SK-N-SH (cell line): ENCODE results near the gene TSBP1. TPM values are rescaled to one million over a fixed set of nuclear protein-coding genes. Genes with fewer than 3 reads are reported as not detected.

ENCODE experiments used
- CTCF ChIA-PET: fragments of 300-600, 350-600 bp; formaldehyde crosslinking; extraction: SDS; loops from one replicate; lab custom pipeline; 2021; lab: Yijun Ruan, JAX
- POLR2A ChIA-PET: fragments of 350-600 bp; sonication (Branson Sonifier 250); formaldehyde crosslinking; extraction: SDS; loops from one replicate; lab custom pipeline; 2020; ENCODE audit warnings: antibody characterized with exemption, inconsistent platforms; lab: Yijun Ruan, JAX
- DNase-seq: peaks from one replicate; pipeline ENCODE4 v3.0.0; 2012
- H2AFZ ChIP-seq: fragments of 200-600 bp; sonication (generic); 2 replicates; pipeline ENCODE4 v1.8.1; 2016; ENCODE audit warnings: antibody characterized with exemption, mild to moderate bottlenecking, low read depth
- H3F3A ChIP-seq: fragments of 200-600 bp; sonication (generic); replicated peaks from 2 replicates; pipeline ENCODE3; 2016; ENCODE audit warnings: antibody characterized with exemption, mild to moderate bottlenecking; ENCODE audit not compliant: insufficient read depth
- H3K27ac ChIP-seq, 2 experiments: fragments of 200-500 bp in 1 of 2; fragments of 200-600 bp in 1 of 2; sonication (Bioruptor generic) in 1 of 2; sonication (generic), shearing (Covaris generic) in 1 of 2; 2 replicates each; pipeline versions ENCODE4 v1.5.1 to v1.6.1; 2014 to 2016; ENCODE audit warnings: low read depth in 2 of 2, inconsistent platforms in 1 of 2, low read length in 1 of 2, mild to moderate bottlenecking in 1 of 2, mixed read lengths in 1 of 2
- H3K27me3 ChIP-seq: fragments of 200-600 bp; sonication (generic), shearing (Covaris generic); 2 replicates; pipeline ENCODE4 v1.6.1; 2016; ENCODE audit warnings: mixed run types; ENCODE audit not compliant: insufficient read depth
- H3K36me3 ChIP-seq, 2 experiments: fragments of 200-500 bp in 1 of 2; fragments of 200-600 bp in 1 of 2; sonication (Bioruptor generic) in 1 of 2; sonication (generic) in 1 of 2; replicated peaks in 1 of 2; 2 replicates each; pipeline versions ENCODE3 to v1.5.1; 2014 to 2016; ENCODE audit warnings: low read length in 1 of 2, mild to moderate bottlenecking in 1 of 2; ENCODE audit not compliant: insufficient read depth in 2 of 2, control insufficient read depth in 1 of 2
- H3K4me1 ChIP-seq, 2 experiments: fragments of 200-500 bp in 1 of 2; fragments of 200-600 bp in 1 of 2; sonication (Bioruptor generic) in 1 of 2; sonication (generic), shearing (Covaris generic) in 1 of 2; 2 replicates each; pipeline versions ENCODE4 v1.5.1 to v1.6.1; 2014 to 2016; ENCODE audit warnings: low read depth in 1 of 2, low read length in 1 of 2, mixed run types in 1 of 2; ENCODE audit not compliant: insufficient read depth in 2 of 2, control insufficient read depth in 1 of 2
- H3K4me2 ChIP-seq: fragments of 200-600 bp; sonication (generic), shearing (Covaris generic); 2 replicates; pipeline ENCODE4 v1.6.1; 2017; ENCODE audit warnings: mixed run types
- H3K4me3 ChIP-seq, 2 experiments: fragments of 200-500 bp in 1 of 2; fragments of 200-600 bp in 1 of 2; sonication (Bioruptor generic) in 1 of 2; sonication (generic), shearing (Covaris generic) in 1 of 2; 2 replicates each; pipeline versions ENCODE4 v1.5.1 to v1.8.1; 2014 to 2016; ENCODE audit warnings: low read depth in 2 of 2, inconsistent platforms in 1 of 2, low read length in 1 of 2, mild to moderate bottlenecking in 1 of 2, mixed read lengths in 1 of 2, moderate library complexity in 1 of 2
- H3K79me2 ChIP-seq: fragments of 200-600 bp; sonication (generic); 2 replicates; pipeline ENCODE4 v1.8.1; 2017; ENCODE audit warnings: mild to moderate bottlenecking; ENCODE audit not compliant: insufficient read depth
- H3K9ac ChIP-seq: fragments of 200-600 bp; sonication (generic); 2 replicates; pipeline ENCODE4 v1.6.1; 2017; ENCODE audit warnings: mixed run types
- H3K9me2 ChIP-seq: fragments of 200-600 bp; sonication (generic); 2 replicates; pipeline ENCODE4 v1.6.1; 2017; ENCODE audit warnings: mixed run types
- H3K9me3 ChIP-seq: fragments of 200-600 bp; sonication (generic); 2 replicates; pipeline ENCODE4 v1.6.1; 2017; ENCODE audit warnings: mixed run types, mild to moderate bottlenecking, moderate library complexity
- H4K20me1 ChIP-seq: fragments of 200-600 bp; sonication (generic); 2 replicates; pipeline ENCODE4 v1.6.1; 2017; ENCODE audit warnings: mild to moderate bottlenecking, mixed run types; ENCODE audit not compliant: insufficient read depth
- CHD2 ChIP-seq: fragments of 150-350 bp; IDR thresholded peaks from 2 replicates; pipeline ENCODE4 v1.6.1; 2018; ENCODE audit warnings: low read length; ENCODE audit not compliant: partially characterized antibody
- EP300 ChIP-seq, 2 experiments: IDR thresholded peaks; 2 replicates each; pipeline versions ENCODE4 v1.4.0 to v1.6.1; 2012; ENCODE audit warnings: borderline replicate concordance in 1 of 2, low read depth in 1 of 2, low read length in 1 of 2
- IRF3 ChIP-seq: fragments of 150-350 bp; IDR thresholded peaks from 2 replicates; pipeline ENCODE4 v1.6.1; 2016; ENCODE audit warnings: mild to moderate bottlenecking, low read depth, low read length
- MEF2A ChIP-seq: IDR thresholded peaks from 2 replicates; pipeline ENCODE4 v1.4.0; 2012; ENCODE audit warnings: low read depth, borderline replicate concordance
- PBX3 ChIP-seq: IDR thresholded peaks from 2 replicates; pipeline ENCODE4; 2012
- POLR2AphosphoS5 ChIP-seq: IDR thresholded peaks from 2 replicates; pipeline ENCODE4 v1.6.1; 2012; ENCODE audit warnings: low read depth, low read length
- TCF12 ChIP-seq: IDR thresholded peaks from 2 replicates; pipeline ENCODE4 v1.4.0; 2012
- USF1 ChIP-seq: IDR thresholded peaks from 2 replicates; pipeline ENCODE4 v1.4.0; 2012; ENCODE audit warnings: low read depth, borderline replicate concordance
- WGBS: methylation state at CpG from one replicate; pipeline ENCODE4 v1.1.6; 2017; ENCODE audit warnings: low lambda C conversion rate; 5-methylcytosine and 5-hydroxymethylcytosine counted together
- polyA plus RNA-seq, 3 experiments: library from polyadenylated mRNA; depleted of rRNA; stranded (reverse); fragments of >200 nt; gene quantifications; 2 replicates each; pipeline ENCODE4 v1.2.3, GENCODE V29; 2012

TSBP1 gene
- polyA plus RNA-seq, 1 of the 3 experiments (the other 2 are of a cell fraction) = not detected

GRCh38 chr6:32337186-32337805 is 34.4 kb downstream of the TSBP1 start:
- Histone ChIP-seq H3K4me2 (no peak overlapping the region), H3K79me2 (no peaks in the 10 kb centered on the region), H3F3A (no peaks in the 10 kb centered on the region), H3K27ac (no peak overlapping the region), H3K4me3 (no peak overlapping the region), H4K20me1 (no peaks in the 10 kb centered on the region), H3K4me1 (no peaks in the 10 kb centered on the region), H3K9me3 (no peaks in the 10 kb centered on the region), H3K36me3 (no peaks in the 10 kb centered on the region), H2AFZ (no peak overlapping the region), H3K27me3 (peaks cover 7% of the 10 kb centered on the region; the same call in 1 of the 2 replicates), H3K9me2 (no peaks in the 10 kb centered on the region), H3K9ac (no peak overlapping the region)
- TF ChIP-seq MEF2A = no peak
- no peak for TF ChIP-seq PBX3
- TF ChIP-seq IRF3 = no peak
- no peak for TF ChIP-seq USF1
- no peak for TF ChIP-seq CHD2
- 10% methylated on average over 2 of the region's 4 CpGs for WGBS
- no peak for DNase-seq
- POLR2A ChIA-PET = no interaction called here
- CTCF ChIA-PET = no interaction called here

DNA sequence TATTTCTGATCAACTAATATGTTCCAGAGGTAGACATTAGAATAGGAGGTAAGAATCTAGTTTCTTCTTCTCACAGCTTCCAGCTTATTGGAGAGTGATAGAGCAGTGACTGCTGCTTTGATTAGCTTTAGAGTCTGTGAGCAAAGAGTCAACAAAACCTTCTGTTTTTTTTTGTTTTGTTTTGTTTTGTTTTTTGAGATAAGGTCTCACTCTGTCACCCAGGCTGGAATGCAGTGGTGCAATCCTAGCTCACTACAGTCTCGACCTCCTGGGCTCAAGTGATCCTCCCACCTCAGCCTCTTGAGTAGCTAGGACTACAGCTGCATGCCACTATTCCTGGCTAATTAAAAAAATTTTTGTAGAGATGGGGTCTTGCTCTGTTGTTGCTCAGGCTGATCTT is 39.3 kb downstream of the TSBP1 start:
- WGBS = 22% methylated on average over 1 of the region's 1 CpG
- TF ChIP-seq IRF3 (no peak), TCF12 (no peak), POLR2AphosphoS5 (no peak), EP300 (IDR thresholded peaks at IDR 0.05; ENCODE audit: borderline replicate concordance in 1 of 2, low read depth in 1 of 2, low read length in 1 of 2) (no peak)
- no peaks in the 10 kb centered on the region for H4K20me1 ChIP-seq
- H3K4me3 ChIP-seq = no peak overlapping the region
- DNase-seq = no peak
- no peaks in the 10 kb centered on the region for H3K36me3 ChIP-seq
- no peaks in the 10 kb centered on the region for H3K9me2 ChIP-seq
- H3K27ac ChIP-seq = no peak overlapping the region
- H3K9me3 ChIP-seq = no peaks in the 10 kb centered on the region
- ChIA-PET POLR2A (no interaction called here), CTCF (no interaction called here)
- H3K9ac ChIP-seq = no peak overlapping the region
- H2AFZ ChIP-seq = no peak overlapping the region
- no peaks in the 10 kb centered on the region for H3F3A ChIP-seq
- no peak overlapping the region for H3K4me2 ChIP-seq
- no peaks in the 10 kb centered on the region for H3K4me1 ChIP-seq
- no peaks in the 10 kb centered on the region for H3K79me2 ChIP-seq
- peaks cover 28% of the 10 kb centered on the region; the same call in 1 of the 2 replicates for H3K27me3 ChIP-seq
